NB4 (cell line): Measurements from ENCODE around the gene RAB20.

Experiments
- DNase-seq: peaks from one replicate; pipeline ENCODE4 v3.0.0; 2010; ENCODE audit warnings: low read depth
- H3K4me3 ChIP-seq: one replicate; pipeline ENCODE4 v1.5.1; 2011; ENCODE audit warnings: mild to moderate bottlenecking, low read depth, low read length, moderate library complexity
- CTCF ChIP-seq: IDR thresholded peaks from one replicate; pipeline ENCODE4 v1.5.1; 2012; ENCODE audit warnings: low read depth, low read length
- MAX ChIP-seq: IDR thresholded peaks from 2 replicates; pipeline ENCODE4 v1.6.1; 2011; ENCODE audit warnings: low read depth, low read length
- MYC ChIP-seq: IDR thresholded peaks from 2 replicates; pipeline ENCODE4 v1.6.1; 2011; ENCODE audit warnings: low read depth, low read length
- POLR2A ChIP-seq: IDR thresholded peaks from 2 replicates; pipeline ENCODE4 v1.6.1; 2011; ENCODE audit warnings: mild to moderate bottlenecking; ENCODE audit not compliant: insufficient read length; ENCODE audit errors: extremely low read depth

RAB20 gene

GRCh38 chr13:110564472-110564985 is 3.0 kb upstream of the RAB20 start:
- no peak for DNase-seq
- no peak overlapping the region for H3K4me3 ChIP-seq
- TF ChIP-seq MAX (no peak), POLR2A (no peak), CTCF (no peak), MYC (no peak)

- TF ChIP-seq CTCF (no peak), MYC (no peak), POLR2A (no peak), MAX (no peak)
- H3K4me3 ChIP-seq: peak overlapping the region; percentile 83
- DNase-seq: no peak
Observed at GRCh38 chr13:110563463-110563774, 1.9 kb upstream of the RAB20 start.

DNA sequence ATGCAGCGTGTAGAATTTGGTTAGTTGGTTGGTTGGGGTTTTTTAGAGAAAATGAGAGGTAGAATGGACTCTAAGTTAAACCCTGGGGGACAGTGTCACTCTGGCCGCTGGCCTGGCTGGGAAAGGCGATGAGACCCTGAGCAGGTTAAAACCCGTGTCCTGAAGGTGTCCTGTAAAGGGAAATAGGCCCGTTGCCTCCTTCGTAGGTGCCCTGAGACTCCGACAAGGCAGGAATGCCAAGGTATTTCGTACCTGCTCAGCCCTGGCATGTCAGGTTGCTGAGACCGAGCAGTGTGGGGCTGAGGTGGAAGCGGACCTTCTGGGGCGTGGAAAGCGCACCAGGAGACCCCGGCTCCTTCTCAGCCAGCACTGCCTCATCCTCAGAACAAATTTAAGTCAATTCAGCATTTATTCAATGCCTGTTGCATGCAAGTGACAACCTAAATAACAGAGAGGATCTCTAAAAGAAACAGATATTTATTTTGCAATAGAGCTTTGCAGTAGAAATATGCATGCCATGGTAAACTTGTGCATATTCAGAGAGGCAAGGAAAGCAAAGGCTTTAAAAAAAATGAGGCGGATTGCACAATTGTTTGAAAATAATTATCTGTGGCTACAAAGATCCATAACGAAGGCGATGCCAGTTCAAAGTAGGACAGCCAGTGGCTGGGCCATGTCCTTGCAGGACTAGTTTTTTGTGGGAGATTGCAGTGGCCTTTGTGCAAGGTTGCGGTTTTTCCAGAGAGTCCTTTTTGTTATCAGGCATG is 1.4 kb upstream of the RAB20 start:
- TF ChIP-seq MAX: no peak
- peak overlapping the region; percentile 83 for H3K4me3 ChIP-seq
- no peak for DNase-seq

DNA sequence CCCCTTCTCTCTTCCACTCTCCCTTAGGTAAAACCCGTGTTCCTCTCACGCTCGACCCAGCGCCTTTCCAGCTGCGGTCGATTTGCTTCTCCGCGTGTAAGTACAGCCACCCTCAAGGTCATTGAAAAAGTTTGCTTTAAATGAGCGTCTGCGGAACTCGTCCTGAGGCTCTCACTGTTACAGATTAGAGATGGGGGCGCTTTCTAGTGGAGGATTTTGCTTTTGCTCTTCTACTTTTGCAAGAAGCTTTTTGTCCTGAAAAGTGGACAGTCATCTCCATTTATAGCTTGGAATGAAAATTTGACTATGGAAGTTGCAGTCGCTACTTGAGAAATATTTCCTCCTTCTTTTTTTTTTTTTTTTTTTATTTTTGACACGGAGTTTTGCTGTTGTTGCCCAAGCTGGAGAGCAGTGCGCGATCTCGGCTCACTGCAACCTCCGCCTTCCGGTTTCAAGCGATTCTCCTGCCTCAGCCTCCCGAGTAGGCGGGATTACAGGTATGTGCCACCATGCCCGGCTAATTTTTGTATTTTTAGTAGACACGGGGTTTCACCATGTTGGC is 595 bp upstream of the RAB20 start:
- H3K4me3 ChIP-seq: peak overlapping the region; percentile 83
- TF ChIP-seq MAX (no peak), POLR2A (no peak), MYC (peak; percentile 73), CTCF (no peak)
- DNase-seq: no peak

DNA sequence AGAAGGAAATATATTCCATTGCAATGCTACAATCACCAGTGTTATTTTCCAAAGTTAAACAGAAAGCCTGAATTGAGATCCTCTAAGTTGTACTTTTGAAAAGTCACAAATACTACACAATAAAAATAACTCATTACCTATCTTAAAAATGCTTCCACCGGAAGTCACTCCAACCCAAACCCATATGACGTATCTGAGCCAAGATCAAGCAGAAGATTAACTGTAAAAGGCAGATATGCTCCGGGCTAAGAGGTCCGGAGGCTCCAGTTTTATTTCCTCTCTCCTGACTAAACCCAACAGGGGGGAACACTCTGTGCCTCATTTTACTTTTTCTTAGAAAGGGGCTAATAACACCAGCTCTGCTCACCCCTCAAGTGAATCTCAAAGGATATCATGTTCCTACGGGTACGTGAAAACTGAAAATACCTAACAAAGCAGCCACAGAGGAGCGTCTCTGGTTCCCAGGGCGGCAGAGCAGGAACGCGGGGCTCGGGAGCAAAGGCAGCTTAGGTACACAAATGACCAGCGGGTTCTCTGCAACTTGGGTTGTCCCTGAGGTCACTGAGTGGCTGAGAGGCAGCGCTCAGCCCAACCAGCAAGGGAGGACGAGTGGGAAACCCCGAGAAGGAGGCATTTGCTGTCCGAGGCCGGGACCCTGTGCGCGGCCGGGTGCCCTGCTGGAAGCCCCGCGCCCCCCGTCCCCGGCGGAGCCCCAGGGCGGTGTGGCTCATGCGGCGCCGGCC is 750 bp downstream of the RAB20 start:
- peak; percentile 61 for DNase-seq
- peak overlapping the region; percentile 79 for H3K4me3 ChIP-seq
- TF ChIP-seq POLR2A (no peak), MYC (no peak; the same call in 1 of the 2 replicates), CTCF (no peak), MAX (no peak)

GRCh38 chr13:110559986-110560385 is 1.5 kb downstream of the RAB20 start:
- TF ChIP-seq POLR2A (no peak), MAX (no peak), CTCF (no peak), MYC (no peak)
- no peak for DNase-seq
- H3K4me3 ChIP-seq: peak overlapping the region; percentile 79
